Head of caudate nucleus (tissue), 42 donors: ENCODE data around the gene PBOV1.

Experiments used
- DNase-seq, 42 donors: peaks; one replicate each; pipeline versions ENCODE4 v3.0.0 to v3.0.0-alpha.2; 2020 to 2021; ENCODE audit warnings: mixed read lengths in 7 of 42
- intact Hi-C: fragments of 100-400 bp; cut with DNase I; formaldehyde crosslinking; loops from one replicate; pipeline ENCODE4 v1.15.0; 2022

Gene PBOV1

DNA sequence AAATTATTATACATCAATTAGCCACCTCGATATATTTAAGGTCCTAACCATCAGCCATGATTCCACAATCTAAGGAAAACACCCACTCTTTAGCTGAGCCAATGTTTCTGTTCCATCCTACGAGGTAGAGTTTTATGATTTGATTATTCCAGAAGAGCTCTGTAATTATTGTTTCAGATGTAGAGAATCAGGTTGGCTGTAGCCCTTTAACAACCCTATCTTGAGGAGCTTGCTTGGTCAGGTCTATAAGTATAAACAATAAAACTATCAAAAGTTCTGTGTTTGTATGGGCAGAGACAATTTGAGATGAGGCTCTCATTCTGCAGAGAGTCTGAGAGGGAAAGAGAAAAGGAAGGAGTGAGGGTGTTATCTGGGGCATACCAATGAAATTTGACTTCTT, at the start of gene PBOV1:
Gene PBOV1 (minus strand): TSS at position 43 of the 400 bp plus-strand sequence. CDS start 96 bp downstream, outside the sequence.
- DNase-seq, result no peak
- intact Hi-C loops, result no loop called here

GRCh38 chr6:138266095-138266494, 47.8 kb upstream of the PBOV1 start:
- no peak for DNase-seq

DNA sequence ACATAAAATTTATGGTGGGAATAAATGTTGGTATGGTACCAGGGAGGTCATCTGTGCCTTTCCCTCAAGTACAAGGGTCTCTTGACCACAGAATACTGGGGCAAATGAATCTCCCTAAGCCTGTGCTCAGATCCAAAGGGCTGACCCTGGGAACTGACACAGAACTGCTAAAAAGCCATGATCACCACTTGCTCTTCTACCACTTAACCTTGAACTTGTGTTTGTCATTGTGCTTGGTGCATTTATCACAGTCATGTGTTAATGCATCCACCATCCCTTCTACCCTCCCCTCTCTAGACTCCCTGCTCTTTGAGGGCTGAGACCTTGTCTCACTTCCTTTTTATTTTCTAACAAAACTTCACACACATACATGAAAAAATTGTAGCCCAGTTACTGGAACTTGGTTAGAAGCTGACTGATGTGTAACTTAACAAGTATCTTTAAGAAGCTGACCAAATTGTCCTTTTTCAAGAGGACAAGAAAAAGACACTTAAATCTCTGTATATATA, 46.1 kb upstream of the PBOV1 start:
- no peak for DNase-seq
- intact Hi-C loops, result no loop called here

More at GRCh38 chr6:138266095-138266494, 47.8 kb upstream of the PBOV1 start:
- intact Hi-C loops, result no loop called here

DNA sequence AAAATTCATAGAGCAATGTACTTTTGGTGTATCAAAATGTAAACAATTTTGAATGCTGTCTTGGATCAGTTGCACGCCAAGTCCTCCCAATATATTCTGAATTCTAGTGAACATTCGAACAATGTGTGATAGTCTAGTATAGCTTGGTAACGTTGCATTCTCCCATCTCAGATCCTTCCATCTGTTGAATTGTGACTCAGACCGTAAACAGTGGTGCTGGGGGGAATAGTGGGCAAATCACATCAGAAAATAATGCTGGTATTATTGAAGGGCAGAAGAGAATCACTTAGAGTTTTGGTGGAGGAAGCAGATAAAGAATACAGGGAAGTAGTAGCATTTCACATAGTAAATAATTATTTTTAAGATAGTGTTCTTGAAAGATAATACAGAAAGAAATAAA, 45.7 kb upstream of the PBOV1 start:
- DNase-seq, result peak in 1 of 42 donors; percentile 49
- intact Hi-C loops, result no loop called here

DNA sequence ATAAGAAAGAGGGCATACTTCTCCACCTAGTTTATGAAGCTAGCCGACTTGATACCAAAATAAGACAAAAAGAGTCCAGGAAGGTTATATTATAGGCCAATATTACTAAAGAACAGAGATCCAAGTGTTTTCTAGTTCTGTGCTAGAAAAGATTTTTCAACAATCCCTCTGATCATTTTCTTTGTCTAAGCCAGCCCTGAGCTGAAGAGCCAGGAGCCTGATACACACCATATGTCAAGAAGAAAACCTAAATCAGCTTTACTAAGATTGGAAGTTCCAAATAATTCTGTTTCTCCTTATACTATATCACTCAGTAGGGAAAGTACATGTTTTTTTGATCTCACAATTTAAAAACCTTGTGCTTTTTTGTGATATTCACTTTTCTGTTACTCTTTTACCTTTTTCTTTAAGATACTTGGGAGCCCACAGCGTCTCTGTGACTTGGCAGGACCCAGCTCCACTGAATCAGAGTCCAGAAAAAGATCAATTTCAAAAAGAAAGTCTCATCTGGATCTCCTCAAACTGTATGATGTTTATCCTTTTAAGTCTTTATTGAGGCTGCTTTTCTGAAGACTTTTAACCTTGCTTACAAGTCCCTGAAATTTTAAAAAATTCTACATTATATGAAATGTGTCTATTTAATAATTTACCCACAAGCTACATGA, 43.0 kb upstream of the PBOV1 start:
- DNase-seq, result no peak
- intact Hi-C loops, result no loop called here

DNA sequence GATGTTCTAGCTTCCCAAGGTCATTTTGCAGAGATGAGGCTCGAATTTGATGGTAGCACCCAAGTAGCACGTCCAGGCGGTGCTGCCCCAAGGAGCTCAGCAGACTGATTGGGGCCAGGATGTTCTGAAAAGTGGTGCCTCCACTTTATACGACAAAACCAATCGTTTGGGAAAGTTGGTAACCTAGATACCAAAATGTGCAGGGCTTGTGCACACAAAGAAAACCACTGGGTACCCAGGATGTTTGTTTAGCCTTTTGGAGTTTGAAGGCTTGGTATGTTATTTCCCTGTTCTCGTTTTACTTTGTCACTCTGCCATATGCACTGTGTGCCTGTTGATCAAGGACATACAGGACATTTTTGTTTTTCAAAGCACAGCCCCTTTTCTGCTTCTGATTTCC, 40.7 kb upstream of the PBOV1 start:
- no peak for DNase-seq
- intact Hi-C loops, result no loop called here

DNA sequence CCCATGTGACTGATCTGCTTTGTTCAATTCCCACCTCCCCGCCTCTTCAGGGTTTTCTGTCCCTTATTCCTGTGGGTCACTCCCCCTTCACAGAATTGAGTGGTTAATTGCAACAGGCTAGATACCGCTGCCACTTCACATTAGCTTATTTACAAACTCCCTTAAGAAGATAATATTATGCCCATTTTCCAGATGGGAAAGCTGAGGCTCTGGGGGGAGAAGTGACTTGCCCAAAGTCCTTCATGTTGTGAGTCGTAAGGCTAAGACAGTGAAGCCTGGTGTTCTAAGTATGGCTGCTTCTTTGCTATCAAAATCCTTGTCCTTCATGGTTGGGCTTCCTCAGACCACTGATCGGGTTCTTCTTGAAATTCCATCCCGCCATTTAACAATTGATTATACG, 39.9 kb upstream of the PBOV1 start:
- intact Hi-C loops, result no loop called here
- DNase-seq, result no peak

- intact Hi-C loops, result no loop called here
Measured at GRCh38 chr6:138257638-138258040, 39.3 kb upstream of the PBOV1 start.

GRCh38 chr6:138255443-138255842, 37.2 kb upstream of the PBOV1 start:
- intact Hi-C loops, result no loop called here
- DNase-seq, result no peak

More at GRCh38 chr6:138257638-138258040, 39.3 kb upstream of the PBOV1 start:
- DNase-seq, result no peak

- intact Hi-C loops, result no loop called here
Measured at GRCh38 chr6:138253731-138254130, 35.4 kb upstream of the PBOV1 start.

GRCh38 chr6:138250513-138251247, 32.4 kb upstream of the PBOV1 start:
- peak; percentile 33 to 90 (median 68) for DNase-seq
- intact Hi-C loops, result no loop called here

More at GRCh38 chr6:138253731-138254130, 35.4 kb upstream of the PBOV1 start:
- peak in 23 of 42 donors; percentile 12 to 80 (median 47) for DNase-seq

- intact Hi-C loops, result no loop called here
Measured at GRCh38 chr6:138250053-138250452, 31.8 kb upstream of the PBOV1 start.

DNA sequence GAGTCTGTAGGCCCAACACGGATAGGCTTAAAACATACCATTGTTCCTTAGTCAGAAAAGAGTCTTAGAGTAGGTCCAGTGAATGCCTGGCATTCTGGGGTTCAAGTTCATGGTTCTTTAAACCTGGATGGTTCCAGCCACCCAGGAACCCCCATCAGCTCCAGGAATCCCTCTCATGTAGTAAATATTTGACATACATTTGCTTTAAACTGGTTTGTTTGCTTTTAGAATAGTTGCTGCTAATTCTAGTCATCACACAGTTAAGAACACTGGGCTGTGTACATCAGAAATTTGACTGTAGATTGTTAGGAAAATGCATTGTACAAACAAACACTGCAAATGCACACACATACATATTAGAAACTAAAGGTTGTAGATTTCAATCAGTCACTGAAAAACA, 30.6 kb upstream of the PBOV1 start:
- intact Hi-C loops, result no loop called here
- DNase-seq, result no peak

More at GRCh38 chr6:138250053-138250452, 31.8 kb upstream of the PBOV1 start:
- peak in 4 of 42 donors; percentile 27 to 65 (median 48) for DNase-seq

GRCh38 chr6:138248011-138248410, 29.7 kb upstream of the PBOV1 start:
- intact Hi-C loops, result no loop called here
- no peak for DNase-seq

DNA sequence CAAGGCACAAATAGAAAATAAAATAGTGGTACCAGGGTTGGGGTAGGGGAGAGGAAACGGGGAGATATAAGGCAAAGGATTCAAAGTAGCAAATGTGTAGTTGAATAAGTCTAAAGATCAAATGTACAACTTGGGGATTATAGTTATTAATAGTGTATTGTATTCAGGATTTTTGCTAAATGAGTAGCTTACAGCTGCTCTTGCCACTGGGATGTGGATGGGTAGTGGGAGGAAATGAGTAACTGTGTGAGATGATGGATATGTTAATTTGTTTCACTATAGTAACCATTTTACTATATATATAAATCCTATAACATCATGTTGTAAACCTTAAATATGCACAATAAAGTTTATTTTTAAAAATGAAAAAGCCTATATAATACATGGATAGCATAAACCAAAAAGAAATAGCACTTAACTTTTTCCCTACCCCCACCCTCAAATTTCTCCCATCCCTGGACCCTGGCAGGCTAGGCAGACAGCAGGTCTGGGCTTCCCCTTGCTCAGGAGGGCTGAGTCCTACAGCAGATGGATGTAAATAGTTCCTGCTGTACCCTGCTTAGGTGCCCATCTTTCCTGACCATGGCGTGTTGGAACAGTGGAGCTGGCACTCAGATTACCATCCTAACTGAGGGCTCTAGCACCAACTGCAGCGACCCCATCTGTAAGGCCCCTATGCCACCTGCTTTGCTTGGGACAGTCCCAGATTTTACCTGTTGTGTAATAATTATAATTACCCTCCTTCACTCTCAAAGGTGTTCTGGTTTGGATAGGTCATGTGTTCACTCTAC, 28.6 kb upstream of the PBOV1 start:
- DNase-seq, result peak in 3 of 42 donors; percentile 36 to 57 (median 52)
- intact Hi-C loops, result no loop called here

DNA sequence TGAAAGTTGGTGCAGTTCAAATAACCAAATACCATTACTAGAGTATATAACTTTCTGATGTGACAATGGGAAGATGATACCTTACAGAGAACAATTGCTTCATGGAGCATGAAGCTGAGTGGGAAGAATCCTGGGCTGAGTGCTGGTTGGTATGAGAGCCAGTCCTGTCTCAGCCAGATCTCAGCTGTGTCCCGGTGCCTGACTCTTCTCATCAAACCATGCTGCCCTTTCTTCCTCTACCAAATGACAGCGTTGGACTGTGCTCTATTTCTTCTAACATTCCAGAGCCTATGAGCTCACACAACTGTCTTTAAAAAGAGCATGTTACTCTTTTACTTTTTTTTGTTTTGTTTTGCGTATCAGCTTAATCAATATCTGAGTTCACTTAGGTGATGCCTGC, 27.5 kb upstream of the PBOV1 start:
- no peak for DNase-seq
- intact Hi-C loops, result no loop called here

- intact Hi-C loops, result no loop called here
- DNase-seq, result peak in 1 of 42 donors; percentile 33
Measured at GRCh38 chr6:138242987-138243592, 24.8 kb upstream of the PBOV1 start.

- intact Hi-C loops, result no loop called here
Measured at GRCh38 chr6:138241934-138242333, 23.6 kb upstream of the PBOV1 start.

GRCh38 chr6:138241381-138241780, 23.1 kb upstream of the PBOV1 start:
- DNase-seq, result no peak
- intact Hi-C loops, result no loop called here

More at GRCh38 chr6:138241934-138242333, 23.6 kb upstream of the PBOV1 start:
- DNase-seq, result no peak
